B cell (primary cell): ENCODE data around the gene RASGEF1C.

Source experiments
- CTCF ChIP-seq: fragments of 200-600 bp; IDR thresholded peaks from one replicate; pipeline ENCODE4 v1.8.0; 2022; ENCODE audit warnings: antibody characterized with exemption, mild to moderate bottlenecking
- EZH2 ChIP-seq: IDR thresholded peaks from 2 replicates; pipeline ENCODE4 v1.6.1; 2012; ENCODE audit warnings: borderline replicate concordance, low read depth, mild to moderate bottlenecking, moderate library complexity, low read length; ENCODE audit not compliant: insufficient read depth, poor library complexity, severe bottlenecking

GRCh38 chr5:180097163-180097894, 111.7 kb downstream of the RASGEF1C start:
- TF ChIP-seq CTCF (no peak), EZH2 (no peak)
